ENCODE results near the gene FAM9C.

FAM9C gene

GRCh38 chrX:12997906-12998687 is 46.3 kb downstream of the FAM9C start:
- H3K9ac ChIP-seq (ENCODE audit: low read depth, low read length) = no peak overlapping the region
- H3K36me3 ChIP-seq (ENCODE audit: control insufficient read depth, insufficient read depth, low read length) = no peaks in the 10 kb centered on the region
- no peaks in the 10 kb centered on the region for H3K27me3 ChIP-seq (ENCODE audit: control insufficient read depth, insufficient read depth, low read length)
- H3K4me1 ChIP-seq (ENCODE audit: control insufficient read depth, insufficient read depth, low read length) = peaks cover 16% of the 10 kb centered on the region
- H3K4me3 ChIP-seq (ENCODE audit: low read depth, low read length) = no peak overlapping the region
- H3K9me3 ChIP-seq (ENCODE audit: control insufficient read depth, insufficient read depth, low read length) = no peaks in the 10 kb centered on the region

GRCh38 chrX:12996934-12997435 is 47.4 kb downstream of the FAM9C start:
- no peak overlapping the region for H3K4me3 ChIP-seq (ENCODE audit: low read depth, low read length)

GRCh38 chrX:12994321-12994720 is 50.1 kb downstream of the FAM9C start:
- Histone ChIP-seq H3K36me3 (ENCODE audit: control insufficient read depth, insufficient read depth, low read length) (no peaks in the 10 kb centered on the region), H3K4me3 (ENCODE audit: low read depth, low read length) (no peak overlapping the region), H3K4me1 (ENCODE audit: control insufficient read depth, insufficient read depth, low read length) (peaks cover 8% of the 10 kb centered on the region), H3K9ac (ENCODE audit: low read depth, low read length) (no peak overlapping the region), H3K27me3 (ENCODE audit: control insufficient read depth, insufficient read depth, low read length) (no peaks in the 10 kb centered on the region), H3K9me3 (ENCODE audit: control insufficient read depth, insufficient read depth, low read length) (no peaks in the 10 kb centered on the region)

More at GRCh38 chrX:12996934-12997435, 47.4 kb downstream of the FAM9C start:
- Histone ChIP-seq H3K9ac (ENCODE audit: low read depth, low read length) (no peak overlapping the region), H3K36me3 (ENCODE audit: control insufficient read depth, insufficient read depth, low read length) (no peaks in the 10 kb centered on the region), H3K4me1 (ENCODE audit: control insufficient read depth, insufficient read depth, low read length) (peaks cover 16% of the 10 kb centered on the region), H3K9me3 (ENCODE audit: control insufficient read depth, insufficient read depth, low read length) (no peaks in the 10 kb centered on the region), H3K27me3 (ENCODE audit: control insufficient read depth, insufficient read depth, low read length) (no peaks in the 10 kb centered on the region)

- Histone ChIP-seq H3K36me3 (ENCODE audit: control insufficient read depth, insufficient read depth, low read length) (no peaks in the 10 kb centered on the region), H3K4me1 (ENCODE audit: control insufficient read depth, insufficient read depth, low read length) (peaks cover 5% of the 10 kb centered on the region), H3K9me3 (ENCODE audit: control insufficient read depth, insufficient read depth, low read length) (no peaks in the 10 kb centered on the region), H3K9ac (ENCODE audit: low read depth, low read length) (no peak overlapping the region), H3K27me3 (ENCODE audit: control insufficient read depth, insufficient read depth, low read length) (no peaks in the 10 kb centered on the region), H3K4me3 (ENCODE audit: low read depth, low read length) (no peak overlapping the region)
These were observed 50.6 kb downstream of the FAM9C start for GRCh38 chrX:12993826-12994225.

DNA sequence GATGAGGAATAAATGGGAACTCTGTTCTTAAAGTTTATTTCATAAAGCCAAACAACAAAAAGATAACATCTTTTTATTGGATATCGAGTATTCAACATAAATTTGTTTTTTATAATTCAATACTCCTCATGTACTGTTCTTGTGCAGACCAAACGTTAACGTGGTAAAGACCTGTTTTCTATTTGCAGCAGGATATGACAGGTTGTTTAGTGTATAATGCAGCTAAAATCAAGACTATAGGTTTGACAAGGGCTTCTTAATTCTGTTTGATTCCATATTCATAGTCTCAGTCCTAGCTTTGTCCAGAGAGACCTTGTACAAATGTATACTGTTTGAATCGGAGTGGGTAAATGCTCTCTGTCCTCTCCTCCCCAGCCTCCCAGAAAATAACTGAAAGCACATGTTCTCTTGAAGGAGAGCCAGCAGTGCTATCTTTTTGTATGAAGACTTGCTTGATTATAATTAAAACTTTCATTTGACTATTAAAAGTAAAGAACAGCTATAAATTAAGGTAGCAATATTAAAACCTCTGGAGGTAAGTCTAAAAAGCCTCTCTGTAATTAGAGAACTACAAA is 51.8 kb downstream of the FAM9C start:
- H3K36me3 ChIP-seq (ENCODE audit: control insufficient read depth, insufficient read depth, low read length) = no peaks in the 10 kb centered on the region
- no peak overlapping the region for H3K9ac ChIP-seq (ENCODE audit: low read depth, low read length)
- H3K4me3 ChIP-seq (ENCODE audit: low read depth, low read length) = no peak overlapping the region
- H3K4me1 ChIP-seq (ENCODE audit: control insufficient read depth, insufficient read depth, low read length) = peaks cover 5% of the 10 kb centered on the region
- H3K27me3 ChIP-seq (ENCODE audit: control insufficient read depth, insufficient read depth, low read length) = no peaks in the 10 kb centered on the region
- H3K9me3 ChIP-seq (ENCODE audit: control insufficient read depth, insufficient read depth, low read length) = no peaks in the 10 kb centered on the region

DNA sequence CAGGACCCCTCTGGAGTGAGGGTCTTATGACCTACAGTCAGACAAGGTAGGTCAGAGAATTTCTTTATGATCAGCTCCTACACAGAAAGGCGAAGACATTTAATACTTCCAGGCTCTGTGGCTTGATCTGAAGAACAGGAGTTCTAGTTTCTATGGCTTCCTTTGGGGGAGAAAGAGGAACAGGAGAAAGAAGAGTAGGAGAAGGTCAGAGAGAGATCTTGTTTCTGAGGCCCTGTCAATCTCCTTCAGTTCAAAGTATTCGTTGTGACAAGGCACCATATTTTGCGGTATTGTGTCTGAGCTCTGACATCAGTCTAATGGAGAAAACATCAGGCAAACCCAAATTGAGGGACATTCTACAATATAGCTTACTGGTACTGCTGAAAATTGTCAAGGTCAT is 52.8 kb downstream of the FAM9C start:
- Histone ChIP-seq H3K4me1 (ENCODE audit: control insufficient read depth, insufficient read depth, low read length) (peaks cover 5% of the 10 kb centered on the region), H3K36me3 (ENCODE audit: control insufficient read depth, insufficient read depth, low read length) (no peaks in the 10 kb centered on the region), H3K9ac (ENCODE audit: low read depth, low read length) (no peak overlapping the region), H3K9me3 (ENCODE audit: control insufficient read depth, insufficient read depth, low read length) (no peaks in the 10 kb centered on the region), H3K27me3 (ENCODE audit: control insufficient read depth, insufficient read depth, low read length) (no peaks in the 10 kb centered on the region), H3K4me3 (ENCODE audit: low read depth, low read length) (no peak overlapping the region)

GRCh38 chrX:12989461-12989860 is 55.0 kb downstream of the FAM9C start:
- no peaks in the 10 kb centered on the region for H3K36me3 ChIP-seq (ENCODE audit: control insufficient read depth, insufficient read depth, low read length)
- H3K9me3 ChIP-seq (ENCODE audit: control insufficient read depth, insufficient read depth, low read length) = no peaks in the 10 kb centered on the region
- no peak overlapping the region for H3K9ac ChIP-seq (ENCODE audit: low read depth, low read length)
- H3K4me1 ChIP-seq (ENCODE audit: control insufficient read depth, insufficient read depth, low read length) = peaks cover 5% of the 10 kb centered on the region
- no peaks in the 10 kb centered on the region for H3K27me3 ChIP-seq (ENCODE audit: control insufficient read depth, insufficient read depth, low read length)
- H3K4me3 ChIP-seq (ENCODE audit: low read depth, low read length) = no peak overlapping the region

- Histone ChIP-seq H3K9ac (ENCODE audit: low read depth, low read length) (no peak overlapping the region), H3K4me1 (ENCODE audit: control insufficient read depth, insufficient read depth, low read length) (peaks cover 5% of the 10 kb centered on the region), H3K4me3 (ENCODE audit: low read depth, low read length) (no peak overlapping the region)
These were observed 55.6 kb downstream of the FAM9C start for GRCh38 chrX:12988797-12989196.

GRCh38 chrX:12987900-12988594 is 56.4 kb downstream of the FAM9C start:
- H3K9me3 ChIP-seq (ENCODE audit: control insufficient read depth, insufficient read depth, low read length) = no peaks in the 10 kb centered on the region
- no peaks in the 10 kb centered on the region for H3K36me3 ChIP-seq (ENCODE audit: control insufficient read depth, insufficient read depth, low read length)
- H3K4me1 ChIP-seq (ENCODE audit: control insufficient read depth, insufficient read depth, low read length) = peaks cover 5% of the 10 kb centered on the region
- H3K27me3 ChIP-seq (ENCODE audit: control insufficient read depth, insufficient read depth, low read length) = no peaks in the 10 kb centered on the region
- no peak overlapping the region for H3K9ac ChIP-seq (ENCODE audit: low read depth, low read length)
- no peak overlapping the region for H3K4me3 ChIP-seq (ENCODE audit: low read depth, low read length)

More at GRCh38 chrX:12988797-12989196, 55.6 kb downstream of the FAM9C start:
- Histone ChIP-seq H3K36me3 (ENCODE audit: control insufficient read depth, insufficient read depth, low read length) (no peaks in the 10 kb centered on the region), H3K9me3 (ENCODE audit: control insufficient read depth, insufficient read depth, low read length) (no peaks in the 10 kb centered on the region), H3K27me3 (ENCODE audit: control insufficient read depth, insufficient read depth, low read length) (no peaks in the 10 kb centered on the region)

GRCh38 chrX:12987340-12987739 is 57.1 kb downstream of the FAM9C start:
- peaks cover 5% of the 10 kb centered on the region for H3K4me1 ChIP-seq (ENCODE audit: control insufficient read depth, insufficient read depth, low read length)
- no peak overlapping the region for H3K4me3 ChIP-seq (ENCODE audit: low read depth, low read length)
- no peaks in the 10 kb centered on the region for H3K9me3 ChIP-seq (ENCODE audit: control insufficient read depth, insufficient read depth, low read length)
- H3K9ac ChIP-seq (ENCODE audit: low read depth, low read length) = no peak overlapping the region
- no peaks in the 10 kb centered on the region for H3K27me3 ChIP-seq (ENCODE audit: control insufficient read depth, insufficient read depth, low read length)
- H3K36me3 ChIP-seq (ENCODE audit: control insufficient read depth, insufficient read depth, low read length) = no peaks in the 10 kb centered on the region

- H3K9ac ChIP-seq (ENCODE audit: low read depth, low read length) = no peak overlapping the region
- peaks cover 5% of the 10 kb centered on the region for H3K4me1 ChIP-seq (ENCODE audit: control insufficient read depth, insufficient read depth, low read length)
These were observed 57.5 kb downstream of the FAM9C start for GRCh38 chrX:12986886-12987285.

More at GRCh38 chrX:12986886-12987285, 57.5 kb downstream of the FAM9C start:
- no peaks in the 10 kb centered on the region for H3K9me3 ChIP-seq (ENCODE audit: control insufficient read depth, insufficient read depth, low read length)
- no peaks in the 10 kb centered on the region for H3K27me3 ChIP-seq (ENCODE audit: control insufficient read depth, insufficient read depth, low read length)
- no peaks in the 10 kb centered on the region for H3K36me3 ChIP-seq (ENCODE audit: control insufficient read depth, insufficient read depth, low read length)
- H3K4me3 ChIP-seq (ENCODE audit: low read depth, low read length) = no peak overlapping the region
